ENCODE measurements around the gene C1orf226. TPM values are rescaled to one million over a fixed set of nuclear protein-coding genes. Genes with fewer than 3 reads are reported as not detected.

Gene C1orf226
- total RNA-seq, 1 experiment from 2014 or later: 34.3 TPM

- ChIA-PET POLR2A (ENCODE audit: low non-redundant PET) (no interaction called here), CTCF (no interaction called here)
- Histone ChIP-seq H3K4me1 (ENCODE audit: insufficient read depth, low read length, poor library complexity, severe bottlenecking) (no peaks in the 10 kb centered on the region), H3K4me3 (ENCODE audit: low read depth, low read length, poor library complexity, severe bottlenecking) (no peak overlapping the region), H3K27ac (ENCODE audit: low read depth, low read length, poor library complexity, severe bottlenecking) (no peak overlapping the region), H3K27me3 (replicated peaks; ENCODE audit: insufficient read depth, low read depth, low read length, poor library complexity) (no peaks in the 10 kb centered on the region), H3K36me3 (ENCODE audit: insufficient read depth, low read length, poor library complexity, severe bottlenecking) (no peaks in the 10 kb centered on the region), H3K9me3 (ENCODE audit: low read depth, low read length, poor library complexity, severe bottlenecking) (no peaks in the 10 kb centered on the region)
- intact Hi-C loops (cut with micrococcal nuclease; ENCODE audit: unreplicated experiment): no loop called here
- no TSS peak for BruUV-seq (replicated peaks)
- no peak for DNase-seq (ENCODE audit: low spot score)
- TF ChIP-seq, protein P1, sequence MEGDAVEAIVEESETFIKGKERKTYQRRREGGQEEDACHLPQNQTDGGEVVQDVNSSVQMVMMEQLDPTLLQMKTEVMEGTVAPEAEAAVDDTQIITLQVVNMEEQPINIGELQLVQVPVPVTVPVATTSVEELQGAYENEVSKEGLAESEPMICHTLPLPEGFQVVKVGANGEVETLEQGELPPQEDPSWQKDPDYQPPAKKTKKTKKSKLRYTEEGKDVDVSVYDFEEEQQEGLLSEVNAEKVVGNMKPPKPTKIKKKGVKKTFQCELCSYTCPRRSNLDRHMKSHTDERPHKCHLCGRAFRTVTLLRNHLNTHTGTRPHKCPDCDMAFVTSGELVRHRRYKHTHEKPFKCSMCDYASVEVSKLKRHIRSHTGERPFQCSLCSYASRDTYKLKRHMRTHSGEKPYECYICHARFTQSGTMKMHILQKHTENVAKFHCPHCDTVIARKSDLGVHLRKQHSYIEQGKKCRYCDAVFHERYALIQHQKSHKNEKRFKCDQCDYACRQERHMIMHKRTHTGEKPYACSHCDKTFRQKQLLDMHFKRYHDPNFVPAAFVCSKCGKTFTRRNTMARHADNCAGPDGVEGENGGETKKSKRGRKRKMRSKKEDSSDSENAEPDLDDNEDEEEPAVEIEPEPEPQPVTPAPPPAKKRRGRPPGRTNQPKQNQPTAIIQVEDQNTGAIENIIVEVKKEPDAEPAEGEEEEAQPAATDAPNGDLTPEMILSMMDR (conservative IDR thresholded peaks at IDR 0.05; ENCODE audit: low read depth, low read length): no peak
- TF ChIP-seq EZH2 (IDR thresholded peaks at IDR 0.05; ENCODE audit: borderline replicate concordance, low read depth, low read length, poor library complexity, severe bottlenecking): no peak
Observed at GRCh38 chr1:162373072-162373427, 8.5 kb upstream of the C1orf226 start.

DNA sequence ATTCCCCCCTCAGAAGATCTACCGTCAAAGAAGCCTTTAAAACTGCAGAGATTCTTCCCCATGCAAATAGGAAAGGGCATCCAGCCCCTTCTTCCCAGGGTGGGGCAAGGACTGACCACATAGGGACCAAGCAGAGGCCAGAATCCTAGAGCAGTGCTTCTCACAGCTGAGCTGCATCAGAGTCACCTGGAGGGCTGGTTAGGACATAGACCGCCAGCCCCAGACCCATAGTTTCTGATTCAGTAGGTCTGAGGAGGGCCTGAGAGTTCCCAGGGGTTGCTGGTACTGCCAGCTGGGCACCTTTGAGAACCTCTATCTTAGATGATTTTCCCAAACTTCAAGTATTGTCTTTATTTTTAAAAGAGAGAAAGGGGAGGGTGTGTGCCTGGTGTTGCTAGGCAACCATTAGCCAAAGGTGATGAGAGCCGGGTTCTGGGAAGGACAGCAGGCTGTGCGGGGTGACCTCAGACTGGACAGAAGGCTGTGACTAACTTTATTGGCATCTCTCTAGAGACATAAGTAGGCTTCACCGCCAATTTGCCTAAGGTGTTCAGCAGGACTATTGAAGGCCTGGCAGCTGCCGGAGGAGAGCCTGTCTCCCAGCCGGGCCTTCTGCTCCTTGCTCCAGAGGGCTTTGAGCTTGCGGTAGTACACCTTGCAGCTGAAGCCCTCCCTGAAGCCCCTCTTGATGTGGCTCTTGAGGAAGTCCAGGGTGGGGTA, 7.8 kb upstream of the C1orf226 start:
- BruUV-seq (replicated peaks): no TSS peak
- no peak overlapping the region for H3K4me3 ChIP-seq (ENCODE audit: low read depth, low read length, poor library complexity, severe bottlenecking)
- TF ChIP-seq, protein P1 (conservative IDR thresholded peaks at IDR 0.05; ENCODE audit: low read depth, low read length): no peak
- TF ChIP-seq EZH2 (IDR thresholded peaks at IDR 0.05; ENCODE audit: borderline replicate concordance, low read depth, low read length, poor library complexity, severe bottlenecking): no peak
- intact Hi-C loops (cut with micrococcal nuclease; ENCODE audit: unreplicated experiment): no loop called here
- no peaks in the 10 kb centered on the region for H3K36me3 ChIP-seq (ENCODE audit: insufficient read depth, low read length, poor library complexity, severe bottlenecking)
- no peaks in the 10 kb centered on the region for H3K4me1 ChIP-seq (ENCODE audit: insufficient read depth, low read length, poor library complexity, severe bottlenecking)
- ChIA-PET POLR2A (ENCODE audit: low non-redundant PET) (no interaction called here), CTCF (no interaction called here)
- H3K9me3 ChIP-seq (ENCODE audit: low read depth, low read length, poor library complexity, severe bottlenecking): no peaks in the 10 kb centered on the region
- no peaks in the 10 kb centered on the region for H3K27me3 ChIP-seq (replicated peaks; ENCODE audit: insufficient read depth, low read depth, low read length, poor library complexity)
- H3K27ac ChIP-seq (ENCODE audit: low read depth, low read length, poor library complexity, severe bottlenecking): no peak overlapping the region
- DNase-seq (ENCODE audit: low spot score): no peak

- Histone ChIP-seq H3K36me3 (ENCODE audit: insufficient read depth, low read length, poor library complexity, severe bottlenecking) (no peaks in the 10 kb centered on the region), H3K4me1 (ENCODE audit: insufficient read depth, low read length, poor library complexity, severe bottlenecking) (no peaks in the 10 kb centered on the region), H3K27me3 (replicated peaks; ENCODE audit: insufficient read depth, low read depth, low read length, poor library complexity) (no peaks in the 10 kb centered on the region), H3K9me3 (ENCODE audit: low read depth, low read length, poor library complexity, severe bottlenecking) (no peaks in the 10 kb centered on the region), H3K27ac (ENCODE audit: low read depth, low read length, poor library complexity, severe bottlenecking) (no peak overlapping the region), H3K4me3 (ENCODE audit: low read depth, low read length, poor library complexity, severe bottlenecking) (no peak overlapping the region)
- no peak for DNase-seq (ENCODE audit: low spot score)
- TF ChIP-seq, protein P1 (conservative IDR thresholded peaks at IDR 0.05; ENCODE audit: low read depth, low read length): no peak
- TF ChIP-seq EZH2 (IDR thresholded peaks at IDR 0.05; ENCODE audit: borderline replicate concordance, low read depth, low read length, poor library complexity, severe bottlenecking): no peak
- ChIA-PET CTCF (no interaction called here), POLR2A (ENCODE audit: low non-redundant PET) (no interaction called here)
- BruUV-seq (replicated peaks): no TSS peak
- intact Hi-C loops (cut with micrococcal nuclease; ENCODE audit: unreplicated experiment): no loop called here
Observed at GRCh38 chr1:162374406-162374805, 7.1 kb upstream of the C1orf226 start.
